Fibroblast of the aortic adventitia (primary cell): ENCODE measurements around the gene ALPG. TPM values are rescaled to one million over a fixed set of nuclear protein-coding genes. Genes with fewer than 3 reads are reported as not detected.
"Not testable (repeated sequence)": the region's sequence is repeated elsewhere in the genome, so short reads cannot be mapped to it uniquely, and the experiment has no call there.

ENCODE experiments used
- DNase-seq: peaks from one replicate; pipeline ENCODE4 v3.0.0-alpha.2; 2010; ENCODE audit warnings: low read depth
- H3K4me3 ChIP-seq: 2 replicates; pipeline ENCODE4 v1.5.1; 2011; ENCODE audit warnings: low read depth, mild to moderate bottlenecking, control low read depth, low read length, moderate library complexity
- CTCF ChIP-seq: IDR thresholded peaks from 2 replicates; pipeline ENCODE4 v1.5.1; 2011; ENCODE audit warnings: mild to moderate bottlenecking, low read length, control low read depth, inconsistent platforms; ENCODE audit not compliant: insufficient read depth
- total RNA-seq: library from RNA; depleted of rRNA; stranded (reverse); fragments of >200 nt; gene quantifications from 2 replicates; pipeline ENCODE4 v1.2.3, GENCODE V29; 2012; ENCODE audit warnings: low replicate concordance

The ALPG gene
- total RNA-seq, 1 donor: not detected

- TF ChIP-seq CTCF: no peak
- DNase-seq: peak; percentile 11
- peak overlapping the region; percentile 31 for H3K4me3 ChIP-seq
Observed at GRCh38 chr2:232418466-232419244, 12.0 kb downstream of the ALPG start.

- H3K4me3 ChIP-seq: no peak overlapping the region
- no peak for DNase-seq
- no peak for TF ChIP-seq CTCF
Observed at GRCh38 chr2:232419245-232420072, 12.8 kb downstream of the ALPG start.

GRCh38 chr2:232420073-232420454 is 13.4 kb downstream of the ALPG start:
- no peak for TF ChIP-seq CTCF
- no peak for DNase-seq
- H3K4me3 ChIP-seq: no peak overlapping the region

GRCh38 chr2:232420463-232421188 is 14.0 kb downstream of the ALPG start:
- no peak for TF ChIP-seq CTCF
- no peak for DNase-seq
- H3K4me3 ChIP-seq: no peak overlapping the region

- no peak for DNase-seq
- no peak overlapping the region for H3K4me3 ChIP-seq
- TF ChIP-seq CTCF: no peak
Observed at GRCh38 chr2:232421189-232421785, 14.6 kb downstream of the ALPG start.

GRCh38 chr2:232422051-232422450 is 15.4 kb downstream of the ALPG start:
- no peak for DNase-seq
- TF ChIP-seq CTCF: no peak

GRCh38 chr2:232422996-232423395 is 16.4 kb downstream of the ALPG start:
- H3K4me3 ChIP-seq, DNase-seq: not testable (repeated sequence)

More at GRCh38 chr2:232422051-232422450, 15.4 kb downstream of the ALPG start:
- H3K4me3 ChIP-seq: no peak overlapping the region

- DNase-seq, H3K4me3 ChIP-seq: not testable (repeated sequence)
Observed at GRCh38 chr2:232423407-232423806, 16.8 kb downstream of the ALPG start.
